ENCODE measurements around the gene DGAT2. TPM values are rescaled to one million over a fixed set of nuclear protein-coding genes. Genes with fewer than 3 reads are reported as not detected.
A peak's percentile ranks its signal among the peaks of the same experiment; 100 is the strongest.

DGAT2 gene
- total RNA-seq, 2 donors from 2014 or later, result 6.0 to 14.2 TPM

DNA sequence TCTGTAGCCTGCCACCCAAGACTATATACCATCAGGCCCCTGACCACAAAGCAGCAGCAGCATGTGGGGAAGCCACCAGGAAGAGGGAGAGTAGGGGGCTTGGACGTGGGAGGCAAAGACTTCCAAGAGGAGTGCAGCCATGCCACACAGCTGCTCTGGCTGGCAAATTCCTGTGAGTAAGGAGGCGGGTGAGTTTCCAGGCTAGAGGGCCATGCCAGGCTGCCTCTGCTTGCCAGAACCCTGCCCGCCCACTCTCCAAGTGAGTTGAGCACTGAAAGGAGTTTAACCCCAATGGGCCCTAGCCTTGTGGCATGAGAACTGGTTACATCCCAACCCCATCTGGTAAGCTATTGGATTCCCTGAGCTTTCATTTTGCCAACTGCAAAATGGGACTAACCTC lies 4.7 kb upstream of the DGAT2 start:
- no peaks in the 10 kb centered on the region for H3K36me3 Mint-ChIP-seq (ENCODE audit: low read depth)
- Histone ChIP-seq H3K4me3 (ENCODE audit: low read length) (no peak overlapping the region), H3K4me1 (ENCODE audit: control insufficient read depth, insufficient read depth, low read length) (no peaks in the 10 kb centered on the region), H3K27ac (ENCODE audit: low read depth, low read length) (no peak overlapping the region), H3K9me3 (ENCODE audit: control insufficient read depth, low read length) (no peaks in the 10 kb centered on the region), H3K36me3 (ENCODE audit: control insufficient read depth, insufficient read depth, low read length) (no peaks in the 10 kb centered on the region), H3K9ac (ENCODE audit: extremely low read depth, low read length, poor library complexity, severe bottlenecking) (no peak overlapping the region), H3K27me3 (ENCODE audit: control insufficient read depth, insufficient read depth, low read length, poor library complexity, severe bottlenecking) (peaks cover 3% of the 10 kb centered on the region)
- TF ChIP-seq, protein P1, sequence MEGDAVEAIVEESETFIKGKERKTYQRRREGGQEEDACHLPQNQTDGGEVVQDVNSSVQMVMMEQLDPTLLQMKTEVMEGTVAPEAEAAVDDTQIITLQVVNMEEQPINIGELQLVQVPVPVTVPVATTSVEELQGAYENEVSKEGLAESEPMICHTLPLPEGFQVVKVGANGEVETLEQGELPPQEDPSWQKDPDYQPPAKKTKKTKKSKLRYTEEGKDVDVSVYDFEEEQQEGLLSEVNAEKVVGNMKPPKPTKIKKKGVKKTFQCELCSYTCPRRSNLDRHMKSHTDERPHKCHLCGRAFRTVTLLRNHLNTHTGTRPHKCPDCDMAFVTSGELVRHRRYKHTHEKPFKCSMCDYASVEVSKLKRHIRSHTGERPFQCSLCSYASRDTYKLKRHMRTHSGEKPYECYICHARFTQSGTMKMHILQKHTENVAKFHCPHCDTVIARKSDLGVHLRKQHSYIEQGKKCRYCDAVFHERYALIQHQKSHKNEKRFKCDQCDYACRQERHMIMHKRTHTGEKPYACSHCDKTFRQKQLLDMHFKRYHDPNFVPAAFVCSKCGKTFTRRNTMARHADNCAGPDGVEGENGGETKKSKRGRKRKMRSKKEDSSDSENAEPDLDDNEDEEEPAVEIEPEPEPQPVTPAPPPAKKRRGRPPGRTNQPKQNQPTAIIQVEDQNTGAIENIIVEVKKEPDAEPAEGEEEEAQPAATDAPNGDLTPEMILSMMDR (conservative IDR thresholded peaks at IDR 0.05), result no peak
- peaks cover 38% of the 10 kb centered on the region for H3K4me1 Mint-ChIP-seq
- peaks cover 8% of the 10 kb centered on the region for H3K9me3 Mint-ChIP-seq
- peaks cover 39% of the 10 kb centered on the region for H3K27me3 Mint-ChIP-seq (ENCODE audit: insufficient read depth)
- no peak for DNase-seq
- no peak overlapping the region for H3K27ac Mint-ChIP-seq
- no peak overlapping the region for H3K4me3 Mint-ChIP-seq
- WGBS, 2 experiments (ENCODE audit: insufficient coverage in 1 of 2, insufficient read length in 1 of 2), result 89 to 100% methylated on average over 2 to 3 of the region's 3 CpGs

DNA sequence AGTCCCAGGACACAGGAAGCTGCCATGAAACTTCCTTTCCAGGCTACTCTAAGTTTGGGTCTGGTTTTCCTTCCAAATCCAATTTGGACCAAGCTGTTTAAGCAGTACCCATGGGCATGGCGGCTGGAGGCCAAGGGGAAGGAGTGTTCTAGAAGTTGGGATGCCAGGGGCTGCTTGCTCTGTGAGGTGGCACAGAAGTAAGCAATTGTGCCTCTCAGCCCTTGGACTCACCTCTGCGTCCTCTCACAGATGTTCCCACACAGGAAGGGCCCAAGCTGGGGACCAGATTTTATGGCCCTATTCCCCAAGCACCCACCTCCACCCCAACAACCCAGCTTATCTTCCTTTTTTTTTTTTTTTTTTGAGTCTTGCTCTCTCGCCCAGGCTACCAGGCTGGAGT lies 3.5 kb upstream of the DGAT2 start:
- Mint-ChIP-seq H3K27ac (no peak overlapping the region), H3K9me3 (peaks cover 8% of the 10 kb centered on the region), H3K4me1 (peaks cover 33% of the 10 kb centered on the region), H3K27me3 (ENCODE audit: insufficient read depth) (peaks cover 52% of the 10 kb centered on the region), H3K36me3 (ENCODE audit: low read depth) (no peaks in the 10 kb centered on the region), H3K4me3 (no peak overlapping the region)
- Histone ChIP-seq H3K4me1 (ENCODE audit: control insufficient read depth, insufficient read depth, low read length) (no peaks in the 10 kb centered on the region), H3K9me3 (ENCODE audit: control insufficient read depth, low read length) (no peaks in the 10 kb centered on the region), H3K4me3 (ENCODE audit: low read length) (no peak overlapping the region), H3K27me3 (ENCODE audit: control insufficient read depth, insufficient read depth, low read length, poor library complexity, severe bottlenecking) (peaks cover 16% of the 10 kb centered on the region), H3K27ac (ENCODE audit: low read depth, low read length) (no peak overlapping the region), H3K36me3 (ENCODE audit: control insufficient read depth, insufficient read depth, low read length) (no peaks in the 10 kb centered on the region), H3K9ac (ENCODE audit: extremely low read depth, low read length, poor library complexity, severe bottlenecking) (no peak overlapping the region)
- DNase-seq, result no peak
- WGBS, 2 experiments (ENCODE audit: insufficient coverage in 1 of 2, insufficient read length in 1 of 2), result 90% methylated on average over 2 to 3 of the region's 3 CpGs
- TF ChIP-seq, protein P1 (conservative IDR thresholded peaks at IDR 0.05), result no peak

DNA sequence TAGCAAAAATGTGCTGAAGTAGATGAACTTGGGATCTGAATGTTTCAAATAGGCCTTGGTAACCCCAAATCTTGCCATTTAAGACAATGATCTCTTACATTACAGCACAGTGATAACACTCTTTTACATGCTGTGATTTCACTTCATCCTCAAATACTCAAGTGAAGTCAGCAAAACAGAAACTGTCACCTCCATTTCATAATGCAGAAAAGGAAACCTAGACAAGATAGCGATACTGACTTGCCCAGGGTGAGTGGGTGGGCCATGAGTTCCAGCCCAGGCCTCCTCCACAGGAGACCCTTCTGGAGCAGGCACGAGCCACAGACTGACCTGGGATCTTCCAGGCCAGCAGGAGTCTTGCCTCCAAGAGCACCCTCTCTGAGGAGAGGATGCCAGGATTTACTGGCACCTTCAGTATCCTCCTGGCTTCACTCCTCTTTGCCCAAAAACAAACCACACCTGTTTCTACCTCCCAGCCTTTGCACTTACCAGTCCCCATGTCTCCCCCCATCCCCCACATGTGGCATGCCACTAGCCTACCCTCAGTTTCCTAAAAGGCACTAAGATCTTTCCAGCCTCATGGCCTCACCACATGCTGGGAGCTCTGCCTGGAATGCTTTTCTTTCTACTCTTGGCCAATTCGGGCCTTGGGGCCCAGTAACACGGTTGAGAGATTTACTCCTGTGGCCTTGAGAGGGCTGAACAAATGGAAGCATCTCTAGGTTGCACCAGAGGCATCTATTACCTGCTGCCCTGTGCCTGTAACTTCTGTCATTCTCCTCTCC lies 1.9 kb upstream of the DGAT2 start:
- no peak overlapping the region for H3K4me3 Mint-ChIP-seq
- no peaks in the 10 kb centered on the region for H3K36me3 Mint-ChIP-seq (ENCODE audit: low read depth)
- H3K4me3 ChIP-seq (ENCODE audit: low read length), result no peak overlapping the region
- peaks cover 22% of the 10 kb centered on the region for H3K4me1 Mint-ChIP-seq
- H3K9me3 Mint-ChIP-seq, result peaks cover 8% of the 10 kb centered on the region
- TF ChIP-seq, protein P1 (conservative IDR thresholded peaks at IDR 0.05), result no peak
- H3K27ac ChIP-seq (ENCODE audit: low read depth, low read length), result no peak overlapping the region
- H3K27me3 ChIP-seq (ENCODE audit: control insufficient read depth, insufficient read depth, low read length, poor library complexity, severe bottlenecking), result peaks cover 24% of the 10 kb centered on the region
- no peaks in the 10 kb centered on the region for H3K4me1 ChIP-seq (ENCODE audit: control insufficient read depth, insufficient read depth, low read length)
- H3K9ac ChIP-seq (ENCODE audit: extremely low read depth, low read length, poor library complexity, severe bottlenecking), result no peak overlapping the region
- H3K27me3 Mint-ChIP-seq (ENCODE audit: insufficient read depth), result peaks cover 67% of the 10 kb centered on the region
- H3K9me3 ChIP-seq (ENCODE audit: control insufficient read depth, low read length), result no peaks in the 10 kb centered on the region
- no peak overlapping the region for H3K27ac Mint-ChIP-seq
- WGBS, 2 experiments (ENCODE audit: insufficient coverage in 1 of 2, insufficient read length in 1 of 2), result 57 to 76% methylated on average over 4 of the region's 4 CpGs
- peak; percentile 54 for DNase-seq
- H3K36me3 ChIP-seq (ENCODE audit: control insufficient read depth, insufficient read depth, low read length), result no peaks in the 10 kb centered on the region

Data from endodermal cell (in vitro differentiated cells).